GM08714 (cell line): ENCODE results near the gene MTG2.

Source experiments
- H3K4me3 ChIP-seq: fragments of 200-500 bp; sonication (Bioruptor generic); 2 replicates; pipeline ENCODE4 v1.5.1; 2014; ENCODE audit warnings: mild to moderate bottlenecking, low read length, inconsistent platforms
- ZNF274 ChIP-seq: IDR thresholded peaks from 2 replicates; pipeline ENCODE4 v1.6.1; 2012; ENCODE audit warnings: mild to moderate bottlenecking, low read depth, low read length

Gene MTG2

GRCh38 chr20:62236766-62237513, 54.1 kb downstream of the MTG2 start:
- no peak for TF ChIP-seq ZNF274

GRCh38 chr20:62237514-62237800, 54.6 kb downstream of the MTG2 start:
- TF ChIP-seq ZNF274 = no peak
- H3K4me3 ChIP-seq = no peak overlapping the region; the same call in 1 of the 2 replicates

More at GRCh38 chr20:62236766-62237513, 54.1 kb downstream of the MTG2 start:
- H3K4me3 ChIP-seq = no peak overlapping the region

- TF ChIP-seq ZNF274 = no peak
- H3K4me3 ChIP-seq = peak within 1 kb of the TSS; percentile 74
Observed at GRCh38 chr20:62237801-62238568, 55.2 kb downstream of the MTG2 start, which contains the start of gene OSBPL2. OSBPL2 (plus strand) TSS chr20:62238521; CDS start chr20:62256185, 17,664 bp downstream.

GRCh38 chr20:62238569-62239277, 55.9 kb downstream of the MTG2 start:
- TF ChIP-seq ZNF274 = no peak
- peak overlapping the region; percentile 74 for H3K4me3 ChIP-seq

GRCh38 chr20:62239278-62239879, 56.6 kb downstream of the MTG2 start:
- no peak for TF ChIP-seq ZNF274
- peak overlapping the region; percentile 74 for H3K4me3 ChIP-seq

- no peak overlapping the region for H3K4me3 ChIP-seq
- no peak for TF ChIP-seq ZNF274
Observed at GRCh38 chr20:62240020-62240685, 57.3 kb downstream of the MTG2 start.

- TF ChIP-seq ZNF274 = no peak
- H3K4me3 ChIP-seq = no peak overlapping the region
Observed at GRCh38 chr20:62241506-62241905, 58.7 kb downstream of the MTG2 start.

GRCh38 chr20:62242176-62242575, 59.3 kb downstream of the MTG2 start:
- H3K4me3 ChIP-seq = no peak overlapping the region
- no peak for TF ChIP-seq ZNF274

GRCh38 chr20:62243106-62243505, 60.3 kb downstream of the MTG2 start:
- no peak overlapping the region for H3K4me3 ChIP-seq
- no peak for TF ChIP-seq ZNF274

GRCh38 chr20:62243906-62244515, 61.2 kb downstream of the MTG2 start:
- TF ChIP-seq ZNF274 = no peak
- no peak overlapping the region for H3K4me3 ChIP-seq

GRCh38 chr20:62244644-62245108, 61.8 kb downstream of the MTG2 start:
- H3K4me3 ChIP-seq = no peak overlapping the region
- TF ChIP-seq ZNF274 = no peak

- H3K4me3 ChIP-seq = no peak overlapping the region
- TF ChIP-seq ZNF274 = no peak
Observed at GRCh38 chr20:62245911-62246280, 63.1 kb downstream of the MTG2 start.

- no peak overlapping the region for H3K4me3 ChIP-seq
Observed at GRCh38 chr20:62246431-62246830, 63.6 kb downstream of the MTG2 start.

More at GRCh38 chr20:62246431-62246830, 63.6 kb downstream of the MTG2 start:
- TF ChIP-seq ZNF274 = no peak
